B cell (primary cell): ENCODE measurements around the gene GALNT18. TPM values are rescaled to one million over a fixed set of nuclear protein-coding genes. Genes with fewer than 3 reads are reported as not detected.

Experiments
- ATAC-seq: fragments of 200-7000 bp; cut with Tn5 transposase; one replicate; pipeline ENCODE4 v1.10.0; 2021; ENCODE audit warnings: low read depth, mild to moderate bottlenecking, moderate number of reproducible peaks, moderate library complexity
- CTCF ChIA-PET: fragments of 350-600 bp; sonication (Branson Sonifier 250); formaldehyde crosslinking; loops from one replicate; lab custom pipeline; 2021; ENCODE audit warnings: antibody characterized with exemption, inconsistent platforms; lab: Charles Lee
- POLR2A ChIA-PET: fragments of 350-600 bp; sonication (Branson Sonifier 250); formaldehyde crosslinking; loops from one replicate; lab custom pipeline; 2021; ENCODE audit warnings: antibody characterized with exemption; lab: Charles Lee
- DNase-seq: peaks from one replicate; pipeline ENCODE4 v3.0.0; 2013
- H2AFZ ChIP-seq: 2 replicates; pipeline ENCODE4 v1.6.1; 2012; ENCODE audit warnings: mild to moderate bottlenecking, low read depth, low read length; ENCODE audit not compliant: insufficient read depth, poor library complexity, severe bottlenecking
- H3K27ac ChIP-seq, 2 donors: 1 replicate in 1 of 2; 2 replicates in 1 of 2; pipeline ENCODE4 v1.5.1; 2012 to 2013; ENCODE audit warnings: low read length in 2 of 2, mild to moderate bottlenecking in 2 of 2, moderate library complexity in 1 of 2
- H3K27me3 ChIP-seq, 4 experiments: fragments of 200-600 bp in 1 of 4; sonication (generic) in 1 of 4; replicated peaks in 1 of 4; 1 replicate in 2 of 4; 2 replicates in 2 of 4; pipeline versions ENCODE4 v1.6.1 to v1.7.0; 2013 to 2016; ENCODE audit warnings: low read length in 3 of 4, mild to moderate bottlenecking in 2 of 4, mixed read lengths in 1 of 4, moderate library complexity in 1 of 4; ENCODE audit not compliant: insufficient read depth in 4 of 4, control insufficient read depth in 3 of 4; ENCODE audit errors: control extremely low read depth in 1 of 4
- H3K36me3 ChIP-seq, 2 experiments: replicated peaks in 1 of 2; 1 replicate in 1 of 2; 2 replicates in 1 of 2; pipeline versions ENCODE4 v1.6.1 to v1.7.1; 2013; ENCODE audit warnings: low read length in 1 of 2; ENCODE audit not compliant: insufficient read depth in 2 of 2, control insufficient read depth in 1 of 2; ENCODE audit errors: control extremely low read depth in 1 of 2, extremely low read depth in 1 of 2
- H3K4me1 ChIP-seq, 2 donors: fragments of 200-600 bp in 1 of 2; sonication (generic) in 1 of 2; 1 replicate in 1 of 2; 2 replicates in 1 of 2; pipeline versions ENCODE4 v1.5.1 to v1.6.1; 2013 to 2017; ENCODE audit warnings: low read length in 2 of 2; ENCODE audit not compliant: control insufficient read depth in 2 of 2, insufficient read depth in 2 of 2
- H3K4me2 ChIP-seq: replicated peaks from 2 replicates; pipeline ENCODE3; 2012; ENCODE audit warnings: mild to moderate bottlenecking, low read depth, low read length; ENCODE audit not compliant: poor library complexity, severe bottlenecking
- H3K4me3 ChIP-seq, 5 experiments: fragments of 200-600 bp in 1 of 5; sonication (generic) in 1 of 5; 1 replicate in 3 of 5; 2 replicates in 2 of 5; pipeline versions ENCODE4 v1.5.1 to v1.7.0; 2011 to 2016; ENCODE audit warnings: low read length in 4 of 5, mild to moderate bottlenecking in 4 of 5, low read depth in 2 of 5, control low read depth in 1 of 5, moderate library complexity in 1 of 5; ENCODE audit not compliant: insufficient read depth in 1 of 5; ENCODE audit errors: control extremely low read depth in 1 of 5, extremely low read depth in 1 of 5
- H3K79me2 ChIP-seq: fragments of 200-600 bp; sonication (generic); one replicate; pipeline ENCODE4 v1.6.0; 2016; ENCODE audit warnings: low read length; ENCODE audit not compliant: control insufficient read depth, insufficient read depth
- H3K9ac ChIP-seq: fragments of 200-600 bp; sonication (generic); 2 replicates; pipeline ENCODE4 v1.6.1; 2017; ENCODE audit warnings: mild to moderate bottlenecking, low read length, moderate library complexity
- H3K9me3 ChIP-seq, 3 donors: one replicate each; pipeline versions ENCODE4 v1.6.1 to v1.7.1; 2013; ENCODE audit warnings: low read length in 2 of 3; ENCODE audit not compliant: control insufficient read depth in 2 of 3, insufficient read depth in 1 of 3; ENCODE audit errors: control extremely low read depth in 1 of 3
- H4K20me1 ChIP-seq: 2 replicates; pipeline ENCODE4 v1.6.0; 2012; ENCODE audit warnings: mild to moderate bottlenecking, low read length; ENCODE audit not compliant: insufficient read depth, control insufficient read depth, poor library complexity, severe bottlenecking
- H3K27ac Mint-ChIP-seq: one replicate; pipeline ENCODE4 v1.8.0; 2021; ENCODE audit warnings: mixed read lengths
- H3K27me3 Mint-ChIP-seq: one replicate; pipeline ENCODE4 v1.8.0; 2021; ENCODE audit warnings: mixed read lengths
- H3K4me1 Mint-ChIP-seq: one replicate; pipeline ENCODE4 v1.8.0; 2021; ENCODE audit warnings: mixed read lengths
- H3K4me3 Mint-ChIP-seq: one replicate; pipeline ENCODE4 v1.8.0; 2021; ENCODE audit warnings: mixed read lengths
- H3K9me3 Mint-ChIP-seq: one replicate; pipeline ENCODE4 v1.8.0; 2022; ENCODE audit warnings: mixed read lengths; ENCODE audit not compliant: insufficient read depth
- EZH2 ChIP-seq: IDR thresholded peaks from 2 replicates; pipeline ENCODE4 v1.6.1; 2012; ENCODE audit warnings: borderline replicate concordance, low read depth, mild to moderate bottlenecking, moderate library complexity, low read length; ENCODE audit not compliant: insufficient read depth, poor library complexity, severe bottlenecking
- WGBS: methylation state at CpG from one replicate; pipeline ENCODE4 v1.1.5; 2013; ENCODE audit warnings: missing lambda C conversion rate; ENCODE audit not compliant: insufficient coverage; 5-methylcytosine and 5-hydroxymethylcytosine counted together
- intact Hi-C: fragments of 100-400 bp; cut with micrococcal nuclease; formaldehyde crosslinking; loops from one replicate; pipeline ENCODE4 v1.10.0; 2022
- polyA plus RNA-seq: library from polyadenylated mRNA; depleted of rRNA; stranded (reverse); fragments of >200 nt; gene quantifications from 2 replicates; pipeline ENCODE4 v1.2.3, GENCODE V29; 2012
- total RNA-seq, 2 donors: library from RNA; stranded (reverse); fragments of 120-200 nt in 1 of 2; gene quantifications; 1 replicate in 1 of 2; 2 replicates in 1 of 2; pipeline versions ENCODE4 v1.2.3 to v1.2.4, GENCODE V29; 2013 to 2022
- TF ChIP-seq, protein P1 (sequence below): fragments of 200-600 bp; IDR thresholded peaks from one replicate; pipeline ENCODE4 v1.8.0; 2022; ENCODE audit warnings: antibody characterized with exemption, mild to moderate bottlenecking

The GALNT18 gene
- total and polyA plus RNA-seq, 2 donors (not counting 1 experiment from before 2014, with no cell fraction given) = not detected

DNA sequence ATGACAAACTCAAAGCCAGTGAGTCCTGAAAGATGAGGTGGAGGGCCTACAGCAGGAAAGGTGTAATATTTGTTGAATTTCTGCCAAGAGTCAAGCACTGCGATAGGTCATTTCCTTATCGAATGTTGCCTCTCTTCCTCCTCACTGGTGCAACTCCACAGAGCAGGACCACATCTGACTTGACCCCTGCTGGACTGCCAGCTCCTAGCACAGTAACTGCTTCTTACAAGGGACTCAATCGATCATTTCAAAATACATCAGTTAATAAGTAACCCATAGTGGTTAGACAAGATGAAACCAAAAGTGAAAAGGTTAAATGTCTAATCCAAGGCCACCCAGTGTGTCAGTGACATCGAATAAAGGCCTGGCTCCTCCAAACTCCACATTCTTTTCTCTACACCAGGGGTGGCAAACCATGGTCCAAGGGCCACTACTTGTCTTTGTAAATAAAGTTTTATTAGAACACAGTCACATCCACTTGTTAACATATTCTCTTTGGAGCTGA, 170.3 kb downstream of the GALNT18 start:
- ATAC-seq (no peak), DNase-seq (no peak)
- Histone ChIP-seq H3K27ac (no peak overlapping the region), H3K9me3 (peaks cover 0 to 3% (median 0%) of the 10 kb centered on the region in 3 donors), H3K79me2 (no peaks in the 10 kb centered on the region), H2AFZ (no peak overlapping the region), H4K20me1 (no peaks in the 10 kb centered on the region), H3K36me3 (no peaks in the 10 kb centered on the region), H3K9ac (no peak overlapping the region), H3K4me1 (no peaks in the 10 kb centered on the region), H3K4me3 (no peak overlapping the region), H3K27me3 (no peaks in the 10 kb centered on the region), H3K4me2 (no peak overlapping the region)
- H3K9me3 Mint-ChIP-seq = no peaks in the 10 kb centered on the region
- no peak overlapping the region for H3K27ac Mint-ChIP-seq
- intact Hi-C loops = no loop called here
- H3K4me1 Mint-ChIP-seq = no peaks in the 10 kb centered on the region
- no peaks in the 10 kb centered on the region for H3K27me3 Mint-ChIP-seq
- TF ChIP-seq, protein P1, sequence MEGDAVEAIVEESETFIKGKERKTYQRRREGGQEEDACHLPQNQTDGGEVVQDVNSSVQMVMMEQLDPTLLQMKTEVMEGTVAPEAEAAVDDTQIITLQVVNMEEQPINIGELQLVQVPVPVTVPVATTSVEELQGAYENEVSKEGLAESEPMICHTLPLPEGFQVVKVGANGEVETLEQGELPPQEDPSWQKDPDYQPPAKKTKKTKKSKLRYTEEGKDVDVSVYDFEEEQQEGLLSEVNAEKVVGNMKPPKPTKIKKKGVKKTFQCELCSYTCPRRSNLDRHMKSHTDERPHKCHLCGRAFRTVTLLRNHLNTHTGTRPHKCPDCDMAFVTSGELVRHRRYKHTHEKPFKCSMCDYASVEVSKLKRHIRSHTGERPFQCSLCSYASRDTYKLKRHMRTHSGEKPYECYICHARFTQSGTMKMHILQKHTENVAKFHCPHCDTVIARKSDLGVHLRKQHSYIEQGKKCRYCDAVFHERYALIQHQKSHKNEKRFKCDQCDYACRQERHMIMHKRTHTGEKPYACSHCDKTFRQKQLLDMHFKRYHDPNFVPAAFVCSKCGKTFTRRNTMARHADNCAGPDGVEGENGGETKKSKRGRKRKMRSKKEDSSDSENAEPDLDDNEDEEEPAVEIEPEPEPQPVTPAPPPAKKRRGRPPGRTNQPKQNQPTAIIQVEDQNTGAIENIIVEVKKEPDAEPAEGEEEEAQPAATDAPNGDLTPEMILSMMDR = no peak
- TF ChIP-seq EZH2 = no peak
- ChIA-PET CTCF (no interaction called here), POLR2A (no interaction called here)
- 83% methylated on average over 2 of the region's 4 CpGs for WGBS
- H3K4me3 Mint-ChIP-seq = no peak overlapping the region

DNA sequence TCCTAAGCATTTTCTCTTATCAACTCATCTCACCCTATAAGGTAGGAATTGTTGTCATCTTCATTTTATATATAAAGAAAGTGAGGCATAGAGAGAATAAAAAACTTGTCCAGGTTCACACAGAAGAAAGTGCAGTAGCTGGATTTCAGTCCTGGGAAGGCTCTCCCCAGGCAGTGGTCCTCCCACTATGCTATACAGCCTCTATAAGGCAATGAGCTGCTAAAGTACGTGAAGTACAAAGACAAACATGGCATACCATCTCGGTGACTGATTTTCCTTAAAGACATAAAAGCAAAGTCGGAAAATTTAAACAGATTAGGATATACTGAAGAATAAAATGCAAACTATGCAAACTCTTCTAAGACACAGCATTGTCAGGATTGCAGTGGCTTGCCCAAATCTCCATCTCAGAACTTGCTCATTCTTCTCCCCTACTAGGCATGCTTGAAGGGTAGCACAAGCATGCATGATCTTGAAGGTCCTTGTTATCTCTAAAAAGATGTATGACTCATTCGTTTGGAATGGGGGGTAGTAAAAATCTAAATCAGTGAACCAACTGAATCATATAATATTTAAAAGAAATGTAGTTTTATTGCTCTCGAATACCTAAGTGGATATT, 171.0 kb downstream of the GALNT18 start:
- H3K27ac Mint-ChIP-seq = no peak overlapping the region
- H3K27ac ChIP-seq = no peak overlapping the region
- no peak overlapping the region for H3K4me2 ChIP-seq
- no peak overlapping the region for H3K4me3 ChIP-seq
- CTCF ChIA-PET = no interaction called here
- POLR2A ChIA-PET = no interaction called here
- H3K4me3 Mint-ChIP-seq = no peak overlapping the region
- intact Hi-C loops = no loop called here
- no peak for TF ChIP-seq EZH2
- TF ChIP-seq, protein P1 = no peak
- H3K9me3 Mint-ChIP-seq = no peaks in the 10 kb centered on the region
- no peaks in the 10 kb centered on the region for H3K36me3 ChIP-seq
- no peak for ATAC-seq
- no peaks in the 10 kb centered on the region for H4K20me1 ChIP-seq
- H2AFZ ChIP-seq = no peak overlapping the region
- H3K79me2 ChIP-seq = no peaks in the 10 kb centered on the region
- H3K4me1 ChIP-seq = no peaks in the 10 kb centered on the region
- 83% methylated on average over 1 of the region's 5 CpGs for WGBS
- no peak overlapping the region for H3K9ac ChIP-seq
- no peaks in the 10 kb centered on the region for H3K27me3 Mint-ChIP-seq
- DNase-seq = no peak
- peaks cover 0 to 3% (median 0%) of the 10 kb centered on the region in 3 donors for H3K9me3 ChIP-seq
- H3K27me3 ChIP-seq = no peaks in the 10 kb centered on the region
- H3K4me1 Mint-ChIP-seq = no peaks in the 10 kb centered on the region
